GM12878 (cell line): ENCODE measurements around the gene CCDC197. TPM values are rescaled to one million over a fixed set of nuclear protein-coding genes. Genes with fewer than 3 reads are reported as not detected.

Experiments
- ATAC-seq: fragments of 200-7000 bp; cut with Tn5 transposase; 3 replicates; pipeline ENCODE4 v1.9.1; 2020; ENCODE audit warnings: mild to moderate bottlenecking, moderate library complexity
- BruUV-seq: library from RNA; stranded (reverse); fragments of 400-500 nt; replicated peaks from 2 replicates; lab custom pipeline; 2021; lab: Mats Ljungman, UMichigan
- CTCF ChIA-PET: fragments of 300-600 bp; sonication (Branson Sonifier 250); formaldehyde crosslinking; extraction: SDS; loops from one replicate; lab custom pipeline; 2021; ENCODE audit warnings: inconsistent platforms; lab: Yijun Ruan, JAX
- POLR2A ChIA-PET: fragments of 350-600 bp; formaldehyde crosslinking; extraction: SDS; loops from one replicate; lab custom pipeline; 2021; ENCODE audit warnings: inconsistent platforms; lab: Charles Lee
- RAD21 ChIA-PET: fragments of 300-600 bp; sonication (Branson Sonifier 250); formaldehyde crosslinking; loops from one replicate; lab custom pipeline; 2023; ENCODE audit warnings: antibody characterized with exemption; ENCODE audit not compliant: unreplicated experiment; lab: Charles Lee
- SMC1A ChIA-PET: fragments of 300-600 bp; sonication (Branson Sonifier 250); formaldehyde crosslinking; loops from one replicate; lab custom pipeline; 2023; ENCODE audit not compliant: unreplicated experiment, uncharacterized antibody; lab: Charles Lee
- DNase-seq: peaks from one replicate; pipeline ENCODE4 v3.0.0-alpha.2; 2011; ENCODE audit warnings: low read depth, low spot score
- FAIRE-seq: peaks from 3 replicates; lab custom pipeline; 2011; peaks lifted over from hg19 to GRCh38; lab: Jason Lieb, UNC
- H2AFZ ChIP-seq: 2 replicates; pipeline ENCODE4 v1.6.0; 2011; ENCODE audit warnings: low read depth, low read length, control low read depth; ENCODE audit not compliant: control insufficient read depth
- H3K27ac ChIP-seq: 2 replicates; pipeline ENCODE4 v1.5.1; 2011; ENCODE audit warnings: control low read depth; ENCODE audit not compliant: control insufficient read depth, insufficient read depth
- H3K27me3 ChIP-seq, 2 experiments: replicated peaks in 1 of 2; 2 replicates each; pipeline versions ENCODE4 v1.6.0 to v1.6.1; 2011; ENCODE audit warnings: low read length in 1 of 2; ENCODE audit not compliant: control insufficient read depth in 2 of 2, insufficient read depth in 2 of 2
- H3K36me3 ChIP-seq, 2 experiments: 2 replicates each; pipeline ENCODE4 v1.5.1; 2011; ENCODE audit warnings: low read length in 1 of 2; ENCODE audit not compliant: control insufficient read depth in 2 of 2, insufficient read depth in 2 of 2
- H3K4me1 ChIP-seq: 2 replicates; pipeline ENCODE4 v1.6.1; 2011; ENCODE audit warnings: mild to moderate bottlenecking, low read length, moderate library complexity, mixed read lengths; ENCODE audit not compliant: control insufficient read depth, insufficient read depth
- H3K4me2 ChIP-seq: 2 replicates; pipeline ENCODE4 v1.6.0; 2011; ENCODE audit warnings: control low read depth; ENCODE audit not compliant: control insufficient read depth, insufficient read depth
- H3K4me3 ChIP-seq: fragments of 200-600 bp; sonication (generic); 2 replicates; pipeline ENCODE4 v1.5.1; 2016
- H3K79me2 ChIP-seq: 2 replicates; pipeline ENCODE4 v1.6.0; 2011; ENCODE audit warnings: low read length; ENCODE audit not compliant: control insufficient read depth, insufficient read depth
- H3K9ac ChIP-seq: 2 replicates; pipeline ENCODE4 v1.8.0; 2011; ENCODE audit warnings: low read length, control low read depth, mixed read lengths; ENCODE audit not compliant: control insufficient read depth, insufficient read depth
- H3K9me3 ChIP-seq: replicated peaks from 3 replicates; pipeline ENCODE4 v1.5.1; 2011; ENCODE audit warnings: mild to moderate bottlenecking, low read length; ENCODE audit not compliant: control insufficient read depth, insufficient read depth
- H4K20me1 ChIP-seq: 2 replicates; pipeline ENCODE4 v1.6.0; 2011; ENCODE audit not compliant: control insufficient read depth, insufficient read depth
- NR2F1 ChIP-seq: fragments of 450-650 bp; conservative IDR thresholded peaks from 2 replicates; pipeline ENCODE4 v1.6.1; 2017; ENCODE audit warnings: mild to moderate bottlenecking
- ZBTB4 ChIP-seq: fragments of 450-650 bp; formaldehyde crosslinking; IDR thresholded peaks from 2 replicates; pipeline ENCODE4 v1.4.0; 2022; ENCODE audit warnings: mild to moderate bottlenecking, moderate library complexity
- WGBS: methylation state at CpG from one replicate; pipeline ENCODE4 v1.1.6; 2016; ENCODE audit warnings: low lambda C conversion rate; ENCODE audit not compliant: insufficient replicate concordance, insufficient coverage; ENCODE audit errors: missing lambda C conversion rate; 5-methylcytosine and 5-hydroxymethylcytosine counted together
- in situ Hi-C: fragments of 300-500 bp; cut with MboI; formaldehyde crosslinking; loops from 9 replicates; pipeline ENCODE4 v1.14.3; 2018; ENCODE audit warnings: mixed read lengths
- intact Hi-C: fragments of 100-400 bp; cut with micrococcal nuclease; formaldehyde crosslinking; loops from one replicate; pipeline ENCODE4 v1.14.2; 2022; ENCODE audit not compliant: unreplicated experiment
- polyA plus RNA-seq, 11 experiments: library from polyadenylated mRNA; depleted of rRNA in 4 of 11; unstranded in 6 of 11; stranded (reverse) in 5 of 11; fragments of >200 nt; fragmentation: Nextera tagmentation in 4 of 11; fragmentation: Illumina TruSeq in 1 of 11; extraction: Ambion mirVana in 4 of 11; extraction: Trizol in 1 of 11; gene quantifications; 1 replicate in 1 of 11; 2 replicates in 10 of 11; pipeline versions ENCODE4 v1.2.1 to v1.2.3, GENCODE V29; 2011 to 2016; ENCODE audit warnings: inconsistent platforms in 2 of 11, missing spikeins in 2 of 11, low read depth in 1 of 11
- total RNA-seq, 4 experiments: library from RNA; depleted of rRNA in 3 of 4; stranded (reverse); fragments of >200 nt in 3 of 4; fragmentation: Illumina TruSeq in 1 of 4; extraction: Trizol in 1 of 4; gene quantifications; 2 replicates each; pipeline versions ENCODE4 v1.2.1 to v1.2.3, GENCODE V29; 2013 to 2021

CCDC197 gene
- total and polyA plus RNA-seq, 10 of the 15 experiments (the other 5 are each of a cell fraction or from before 2014, with no cell fraction given) = 0.12 TPM; not detected in 9

- SMC1A ChIA-PET = interaction anchor here (1.6 to 5.4 kb wide), 2 partner anchors 13 to 19 kb away, joined by 5 to 26 read pairs; no protein-coding TSS in a partner anchor
- in situ Hi-C loops = no loop called here
Observed at GRCh38 chr14:94016446-94016976, 19.4 kb downstream of the CCDC197 start.

More at GRCh38 chr14:94016446-94016976, 19.4 kb downstream of the CCDC197 start:
- Histone ChIP-seq H3K4me1 (peaks cover 12% of the 10 kb centered on the region), H3K36me3 (no peaks in the 10 kb centered on the region), H3K4me3 (no peak overlapping the region), H3K4me2 (no peak overlapping the region), H3K27ac (no peak overlapping the region), H4K20me1 (no peaks in the 10 kb centered on the region), H3K27me3 (peaks cover 0 to 2% of the 10 kb centered on the region in 2 experiments; a peak in 1 of 4 replicates), H3K9ac (no peak overlapping the region), H3K79me2 (no peaks in the 10 kb centered on the region), H2AFZ (no peak overlapping the region), H3K9me3 (no peaks in the 10 kb centered on the region; the same call in 2 of the 3 replicates)
- ATAC-seq = no peak
- no peak for TF ChIP-seq NR2F1
- no peak for TF ChIP-seq ZBTB4 (CRISPR knock-in tag)
- intact Hi-C loops = no loop called here
- DNase-seq = no peak
- CTCF ChIA-PET = interaction anchor here (1.3 to 1.5 kb wide), 3 partner anchors 17 to 77 kb away, joined by 3 to 6 read pairs (median 3); no protein-coding TSS in a partner anchor
- no peak for FAIRE-seq
- 38% methylated on average over 8 of the region's 8 CpGs for WGBS
- POLR2A ChIA-PET = no interaction called here
- BruUV-seq = no TSS peak
- RAD21 ChIA-PET = interaction anchor here (1.1 kb wide), 1 partner anchor 77 kb away, joined by 7 read pairs; no protein-coding TSS in a partner anchor
